ENCODE data around the gene RABEP1.
"Not testable (repeated sequence)": the region's sequence is repeated elsewhere in the genome, so short reads cannot be mapped to it uniquely, and the experiment has no call there.

The RABEP1 gene

DNA sequence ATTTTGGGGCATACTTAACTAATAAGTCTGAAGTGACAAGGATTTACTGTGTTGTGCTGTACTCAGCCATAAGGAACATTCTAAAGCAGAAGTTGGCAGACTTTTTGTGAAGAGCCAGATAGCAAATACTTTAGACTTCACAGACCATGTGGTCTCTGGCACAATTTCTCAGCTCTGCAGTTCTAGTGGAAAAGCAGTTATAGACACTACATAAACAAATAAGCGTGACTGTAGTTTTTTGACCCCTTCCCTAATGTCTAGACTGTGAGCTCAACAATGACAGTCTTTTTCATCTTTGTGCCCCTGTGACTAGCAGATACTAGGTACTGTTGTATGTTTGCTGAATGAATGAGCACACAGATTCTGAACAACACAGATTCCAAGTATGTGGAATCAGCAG is 142.8 kb downstream of the RABEP1 start:
- no peak for DNase-seq

GRCh38 chr17:5425826-5426225 is 143.7 kb downstream of the RABEP1 start:
- no peak for DNase-seq

GRCh38 chr17:5429191-5429887 is 147.3 kb downstream of the RABEP1 start:
- DNase-seq, result no peak

DNA sequence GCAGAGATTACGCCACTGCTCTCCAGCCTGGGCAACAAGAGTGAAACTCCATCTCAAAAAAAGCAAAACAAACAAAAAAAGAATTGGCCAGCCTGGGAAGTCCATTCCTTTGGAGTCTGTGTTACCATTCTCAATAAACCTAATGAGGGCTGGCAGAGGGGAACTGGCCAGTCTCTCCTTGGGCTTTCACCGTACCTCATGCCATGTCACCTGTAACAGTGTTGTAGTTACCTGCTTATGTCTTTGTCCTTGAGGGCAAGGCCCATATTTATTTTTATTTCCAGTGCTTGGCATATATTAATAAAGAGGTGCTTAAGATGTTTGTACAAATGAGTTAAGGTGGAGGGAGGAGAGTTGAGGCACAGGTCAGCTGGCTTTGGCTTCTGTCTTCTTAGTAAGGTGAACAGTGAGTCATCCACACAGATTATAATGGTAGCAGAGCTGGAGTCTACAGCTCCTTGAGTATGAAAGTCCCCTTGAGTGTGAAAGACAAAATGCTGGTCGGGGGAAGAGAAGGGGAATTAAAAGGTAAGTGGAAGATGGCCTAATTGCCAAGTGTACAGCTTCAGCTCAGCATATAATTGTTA is 148.4 kb downstream of the RABEP1 start:
- no peak for DNase-seq

- DNase-seq, result not testable (repeated sequence)
Observed at GRCh38 chr17:5431234-5431633, 149.2 kb downstream of the RABEP1 start.

DNA sequence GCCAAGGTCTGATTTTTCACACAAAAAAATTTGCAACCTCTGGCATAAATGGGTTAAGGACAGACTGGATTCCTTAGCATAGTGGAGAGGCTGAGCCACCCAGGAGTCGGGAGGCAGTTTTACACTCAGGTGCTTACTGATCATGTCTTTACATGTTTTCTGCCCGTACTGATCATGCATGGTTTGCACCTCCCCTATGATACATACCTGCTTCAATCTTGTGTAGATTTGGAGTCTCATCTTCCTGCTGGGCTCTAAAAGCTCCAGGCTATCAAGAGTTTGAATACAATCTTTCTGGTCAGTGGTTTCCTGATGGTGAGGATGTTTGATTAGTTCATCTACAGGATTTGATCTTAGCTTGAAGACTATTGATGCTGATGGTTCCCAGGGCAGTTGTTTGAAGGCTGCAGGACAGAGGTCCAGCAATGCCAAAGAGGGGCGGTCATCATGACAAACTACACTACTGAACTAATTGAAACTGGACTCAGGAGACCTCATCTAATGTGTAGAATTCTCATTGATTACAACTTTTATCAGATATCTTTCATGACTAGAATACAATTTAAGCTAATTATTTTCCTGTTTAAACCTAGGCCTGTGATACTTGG is 150.0 kb downstream of the RABEP1 start:
- no peak for DNase-seq

- DNase-seq, result no peak
Observed at GRCh38 chr17:5434984-5435383, 152.9 kb downstream of the RABEP1 start.
